Fibroblast of the aortic adventitia (primary cell): Measurements from ENCODE around the gene RPP21. TPM values are rescaled to one million over a fixed set of nuclear protein-coding genes. Genes with fewer than 3 reads are reported as not detected.

Source experiments
- DNase-seq: peaks from one replicate; pipeline ENCODE4 v3.0.0-alpha.2; 2010; ENCODE audit warnings: low read depth
- H3K4me3 ChIP-seq: 2 replicates; pipeline ENCODE4 v1.5.1; 2011; ENCODE audit warnings: low read depth, mild to moderate bottlenecking, control low read depth, low read length, moderate library complexity
- small RNA-seq: library from RNA; depleted of rRNA; stranded (forward); fragments of <200 nt; gene quantifications from one replicate; pipeline ENCODE3, GENCODE V24; 2012
- total RNA-seq: library from RNA; depleted of rRNA; stranded (reverse); fragments of >200 nt; gene quantifications from 2 replicates; pipeline ENCODE4 v1.2.3, GENCODE V29; 2012; ENCODE audit warnings: low replicate concordance
- TF ChIP-seq, protein P1 (sequence below): IDR thresholded peaks from 2 replicates; pipeline ENCODE4 v1.5.1; 2011; ENCODE audit warnings: mild to moderate bottlenecking, low read length, control low read depth, inconsistent platforms; ENCODE audit not compliant: insufficient read depth

Gene RPP21
- total RNA-seq, 1 donor: 23.6 TPM

DNA sequence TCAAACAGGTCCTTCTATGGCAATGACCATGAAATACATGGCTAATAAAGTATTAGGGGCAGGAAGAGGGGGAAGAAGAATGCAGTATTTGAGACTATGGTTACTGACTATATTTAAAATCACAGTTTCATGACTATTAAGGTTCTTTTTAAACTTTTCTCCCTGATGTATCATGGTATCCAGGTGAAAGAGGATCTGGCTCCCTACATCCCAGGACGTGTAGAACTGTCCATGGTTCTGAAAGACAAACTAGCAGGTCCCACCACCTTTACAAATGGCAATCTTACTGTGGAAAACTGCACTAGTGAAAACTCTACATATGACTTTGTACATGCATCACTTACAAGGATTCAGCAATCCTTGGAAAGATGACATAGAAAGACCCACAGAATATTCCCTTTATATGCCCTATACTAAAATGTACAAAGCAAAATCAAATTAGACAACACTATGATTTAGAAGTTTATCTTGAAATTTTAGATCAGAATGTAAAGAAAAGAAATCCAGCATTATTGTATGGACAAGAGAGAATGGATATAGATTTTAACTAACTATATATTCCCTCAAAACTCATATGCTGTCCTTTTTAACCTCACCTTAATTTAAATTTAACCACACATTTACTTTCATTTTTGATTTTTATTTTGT is 33.5 kb downstream of the RPP21 start:
- TF ChIP-seq, protein P1, sequence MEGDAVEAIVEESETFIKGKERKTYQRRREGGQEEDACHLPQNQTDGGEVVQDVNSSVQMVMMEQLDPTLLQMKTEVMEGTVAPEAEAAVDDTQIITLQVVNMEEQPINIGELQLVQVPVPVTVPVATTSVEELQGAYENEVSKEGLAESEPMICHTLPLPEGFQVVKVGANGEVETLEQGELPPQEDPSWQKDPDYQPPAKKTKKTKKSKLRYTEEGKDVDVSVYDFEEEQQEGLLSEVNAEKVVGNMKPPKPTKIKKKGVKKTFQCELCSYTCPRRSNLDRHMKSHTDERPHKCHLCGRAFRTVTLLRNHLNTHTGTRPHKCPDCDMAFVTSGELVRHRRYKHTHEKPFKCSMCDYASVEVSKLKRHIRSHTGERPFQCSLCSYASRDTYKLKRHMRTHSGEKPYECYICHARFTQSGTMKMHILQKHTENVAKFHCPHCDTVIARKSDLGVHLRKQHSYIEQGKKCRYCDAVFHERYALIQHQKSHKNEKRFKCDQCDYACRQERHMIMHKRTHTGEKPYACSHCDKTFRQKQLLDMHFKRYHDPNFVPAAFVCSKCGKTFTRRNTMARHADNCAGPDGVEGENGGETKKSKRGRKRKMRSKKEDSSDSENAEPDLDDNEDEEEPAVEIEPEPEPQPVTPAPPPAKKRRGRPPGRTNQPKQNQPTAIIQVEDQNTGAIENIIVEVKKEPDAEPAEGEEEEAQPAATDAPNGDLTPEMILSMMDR: no peak
- peak; percentile 35 for DNase-seq
- no peak overlapping the region for H3K4me3 ChIP-seq

DNA sequence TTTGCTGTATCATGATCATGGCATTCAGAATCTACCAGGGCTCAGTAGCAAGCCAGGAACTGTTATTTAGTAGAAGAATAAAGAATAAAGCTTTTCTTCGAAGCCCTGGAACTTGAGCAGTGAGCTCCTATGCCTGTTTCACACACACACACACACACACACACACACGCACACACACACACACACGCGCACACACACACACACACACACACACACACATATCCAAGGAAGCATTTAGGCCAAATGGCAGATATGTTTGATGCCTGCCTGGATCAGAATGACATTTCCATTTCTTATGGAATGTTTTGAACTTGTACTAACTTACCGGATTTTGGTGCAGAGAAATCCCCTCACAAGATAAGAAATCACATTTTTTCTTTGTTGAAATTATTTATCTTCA is 35.5 kb downstream of the RPP21 start:
- DNase-seq: no peak
- no peak overlapping the region for H3K4me3 ChIP-seq
- TF ChIP-seq, protein P1: no peak

DNA sequence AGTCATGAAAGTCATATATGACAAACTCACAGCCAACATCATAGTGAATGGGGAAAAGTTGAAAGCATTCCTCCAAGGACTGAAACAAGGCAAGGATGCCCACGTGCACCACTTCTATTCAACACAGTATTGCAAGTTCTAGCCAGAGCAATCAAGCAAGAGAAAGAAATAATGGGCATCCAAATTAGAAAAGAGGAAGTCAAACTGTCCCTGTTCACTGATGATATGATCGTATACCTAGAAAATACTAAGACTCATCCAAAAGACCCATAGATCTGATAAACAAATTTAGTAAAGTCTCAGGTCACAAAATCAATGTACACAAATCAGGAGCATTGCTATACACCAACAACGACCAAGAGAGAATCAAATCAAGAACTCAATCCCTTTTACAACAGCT is 41.2 kb downstream of the RPP21 start:
- TF ChIP-seq, protein P1: no peak
- DNase-seq: no peak

DNA sequence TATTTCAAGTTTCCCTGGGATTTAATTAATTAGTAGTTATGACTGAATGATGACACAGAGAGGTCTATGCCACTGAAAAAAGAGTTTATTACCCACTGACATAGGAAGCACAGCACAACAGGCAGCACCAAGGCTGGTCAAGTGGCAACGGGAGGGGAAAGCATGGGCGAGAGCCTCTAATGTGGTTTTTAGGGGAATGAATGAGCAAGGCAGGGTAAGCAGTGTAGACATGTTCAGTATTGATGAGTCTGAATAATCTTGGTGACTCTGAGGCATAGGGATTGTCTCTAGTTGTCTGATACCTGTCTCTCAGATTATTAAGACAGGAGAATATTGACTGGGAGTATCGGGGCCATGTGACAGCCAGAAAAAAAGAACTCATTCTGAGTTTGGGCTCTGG is 46.3 kb downstream of the RPP21 start:
- DNase-seq: no peak
- no peak overlapping the region for H3K4me3 ChIP-seq
- TF ChIP-seq, protein P1: no peak

More for the DNA sequence above, 41.2 kb downstream of the RPP21 start:
- H3K4me3 ChIP-seq: no peak overlapping the region

DNA sequence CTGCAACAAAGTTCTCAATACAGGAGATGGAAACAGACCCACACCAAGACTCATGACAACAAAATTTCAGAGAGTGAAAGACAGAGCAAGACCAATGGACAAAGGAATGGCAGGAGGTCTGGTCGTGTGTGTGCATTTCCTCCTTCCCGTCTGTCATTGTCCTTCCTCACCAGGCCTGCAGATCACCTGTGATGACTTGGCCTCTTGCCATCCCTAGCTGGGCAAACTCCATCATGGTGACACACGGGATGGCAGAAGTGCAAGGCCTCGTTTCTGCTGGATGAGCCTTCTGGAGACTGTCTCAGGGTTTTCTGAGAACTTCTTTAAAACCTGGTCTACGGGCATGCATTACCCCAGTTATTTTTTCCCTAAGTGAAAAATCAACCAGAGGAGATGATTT is 49.2 kb downstream of the RPP21 start:
- no peak for DNase-seq
- H3K4me3 ChIP-seq: no peak overlapping the region
- TF ChIP-seq, protein P1: no peak

Small RNAs within 50 kb of the gene (small RNA-seq; reads per million reads assigned to genes)
- not detected for gene HLA-N

Other genes starting within 250 kb of the RPP21 start
- not detected in 2 replicates for gene TRIM31, start 232.1 kb upstream of the RPP21 start, total RNA-seq
- not detected in 2 replicates for gene TRIM40, start 209.0 kb upstream of the RPP21 start, total RNA-seq
- not detected in 2 replicates for gene TRIM10, start 183.9 kb upstream of the RPP21 start, total RNA-seq
- not detected in 2 replicates for gene TRIM15, start 181.6 kb upstream of the RPP21 start, total RNA-seq
- 32.4 and 41.9 TPM in 2 replicates for gene TRIM26, start 131.8 kb upstream of the RPP21 start, total RNA-seq
- 8.5 and 9.7 TPM in 2 replicates for gene TRIM39, start 18.2 kb upstream of the RPP21 start, total RNA-seq
- gene HLA-E, start 144.4 kb downstream of the RPP21 start, total RNA-seq: 115 and 227 TPM in 2 replicates
- 41.1 and 45.1 TPM in 2 replicates for gene GNL1, start 211.3 kb downstream of the RPP21 start, total RNA-seq
- 2.3 and 11.0 TPM in 2 replicates for gene PRR3, start 212.1 kb downstream of the RPP21 start, total RNA-seq
- gene ABCF1, start 226.3 kb downstream of the RPP21 start, total RNA-seq: 33.0 and 43.2 TPM in 2 replicates